Cerebellar cortex (tissue), 1 donor: ENCODE results near the gene DHRSX.
"Not testable (repeated sequence)": the region's sequence is repeated elsewhere in the genome, so short reads cannot be mapped to it uniquely, and the experiment has no call there.

Experiments
- DNase-seq: peaks from one replicate; pipeline ENCODE4 v3.0.0-alpha.2; 2015; ENCODE audit warnings: low spot score

DHRSX gene

DNA sequence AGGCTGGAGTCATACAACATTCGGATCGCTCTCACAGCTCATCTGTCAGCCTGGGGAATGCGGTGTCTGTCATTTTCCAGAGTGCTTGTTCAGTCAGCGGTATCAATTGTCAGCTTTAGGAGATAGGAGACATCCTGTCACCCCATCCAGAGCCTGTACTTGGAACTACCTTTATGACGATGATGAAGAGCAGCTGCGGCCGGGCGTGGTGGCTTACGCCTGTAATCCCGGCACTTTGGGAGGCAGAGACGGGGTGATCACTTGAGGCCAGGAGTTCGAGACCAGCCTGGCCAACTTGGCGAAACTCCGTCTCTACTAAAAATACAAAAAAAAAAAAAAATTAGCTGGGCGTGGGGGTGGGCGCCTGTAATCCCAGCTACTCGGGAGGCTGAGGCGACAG lies 289.1 kb downstream of the DHRSX start:
- DNase-seq = not testable (repeated sequence)

DNA sequence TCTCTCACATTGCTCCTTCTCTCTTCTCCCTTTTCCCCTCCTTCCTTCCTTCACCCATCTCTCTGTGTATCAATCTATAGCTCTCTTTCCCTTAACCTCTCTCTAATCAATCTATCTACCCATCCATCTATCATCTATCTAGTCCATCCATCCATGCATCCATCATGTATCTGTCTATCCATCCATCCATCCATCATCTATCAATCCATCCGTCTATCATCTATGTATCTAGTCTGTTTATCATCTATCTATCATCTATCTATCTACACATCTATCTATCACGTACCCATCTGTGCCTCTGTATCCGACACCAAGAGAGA lies 307.5 kb downstream of the DHRSX start:
- DNase-seq = no peak

DNA sequence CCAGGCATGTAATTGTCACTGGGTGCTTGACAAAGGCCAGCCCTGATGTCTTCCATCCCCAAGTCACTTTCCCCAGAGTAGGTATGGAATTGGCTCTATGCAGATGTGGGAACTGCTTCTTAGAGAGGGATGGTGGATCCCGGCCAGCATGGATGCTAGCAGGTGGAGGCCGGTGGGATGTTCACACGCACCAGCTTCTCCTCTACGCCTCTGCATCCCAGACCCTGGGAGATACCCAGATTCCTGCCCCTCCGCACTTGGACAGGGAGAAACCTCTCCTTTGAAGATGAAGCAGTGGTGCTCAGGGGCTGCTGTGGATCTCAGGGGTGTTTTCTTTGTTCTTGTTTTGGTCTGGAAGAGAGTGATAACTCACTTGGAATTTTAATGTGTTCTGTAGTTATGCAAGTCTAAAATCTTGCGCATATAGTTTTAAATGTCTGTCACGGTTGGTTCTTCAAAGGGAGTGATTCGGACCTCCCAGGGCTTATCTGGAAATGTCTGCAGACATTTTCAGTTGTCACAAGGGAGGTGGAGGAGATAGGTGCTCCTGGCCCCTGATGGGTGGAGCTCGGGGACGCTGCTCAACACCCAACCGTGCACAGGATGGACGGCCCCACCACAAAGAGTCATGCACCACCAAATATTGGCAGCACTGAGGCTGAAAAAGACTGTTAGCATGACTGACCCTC lies 308.0 kb downstream of the DHRSX start:
- DNase-seq = no peak

DNA sequence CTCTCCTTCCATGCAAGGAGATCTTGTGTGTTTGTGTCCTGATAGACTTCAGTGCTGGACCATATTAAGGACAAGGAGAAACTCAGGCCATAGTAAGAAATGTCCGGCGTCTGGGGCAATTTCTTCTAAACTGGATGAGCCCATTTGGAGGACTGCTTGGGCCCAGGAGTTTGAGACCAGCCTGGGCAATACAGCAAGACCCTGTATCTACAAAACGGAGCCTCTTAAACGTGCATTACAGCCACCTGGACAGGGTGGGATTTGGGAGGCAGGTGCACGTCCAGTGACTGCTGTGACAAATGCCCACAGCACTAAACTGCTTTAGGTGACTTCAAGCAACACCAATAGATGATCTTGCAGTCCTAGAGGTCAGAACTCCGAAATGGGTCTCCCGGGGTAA lies 311.9 kb downstream of the DHRSX start:
- no peak for DNase-seq

DNA sequence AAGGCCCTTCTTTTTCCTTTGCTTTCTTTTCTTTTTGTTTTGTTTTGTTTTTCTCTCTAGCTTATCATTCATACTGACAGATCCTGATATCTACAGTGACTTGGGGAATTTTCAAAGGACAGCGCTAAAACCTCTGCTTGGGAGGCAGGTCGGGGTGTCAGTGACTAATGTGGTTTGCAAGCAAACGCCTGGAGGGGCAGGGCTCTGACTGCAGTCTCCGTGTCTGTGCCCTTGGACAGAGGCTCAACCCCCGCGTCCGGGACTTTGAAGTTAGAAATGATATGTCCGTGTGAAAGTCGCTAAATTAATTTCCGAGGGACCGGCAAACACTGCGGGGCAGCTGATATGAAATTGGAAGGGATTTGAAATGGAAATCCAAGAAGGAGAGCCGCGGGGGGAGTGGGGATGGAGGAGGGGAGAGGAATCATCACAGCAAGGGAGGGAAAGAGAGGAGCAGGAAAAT lies 312.4 kb downstream of the DHRSX start:
- DNase-seq = no peak

DNA sequence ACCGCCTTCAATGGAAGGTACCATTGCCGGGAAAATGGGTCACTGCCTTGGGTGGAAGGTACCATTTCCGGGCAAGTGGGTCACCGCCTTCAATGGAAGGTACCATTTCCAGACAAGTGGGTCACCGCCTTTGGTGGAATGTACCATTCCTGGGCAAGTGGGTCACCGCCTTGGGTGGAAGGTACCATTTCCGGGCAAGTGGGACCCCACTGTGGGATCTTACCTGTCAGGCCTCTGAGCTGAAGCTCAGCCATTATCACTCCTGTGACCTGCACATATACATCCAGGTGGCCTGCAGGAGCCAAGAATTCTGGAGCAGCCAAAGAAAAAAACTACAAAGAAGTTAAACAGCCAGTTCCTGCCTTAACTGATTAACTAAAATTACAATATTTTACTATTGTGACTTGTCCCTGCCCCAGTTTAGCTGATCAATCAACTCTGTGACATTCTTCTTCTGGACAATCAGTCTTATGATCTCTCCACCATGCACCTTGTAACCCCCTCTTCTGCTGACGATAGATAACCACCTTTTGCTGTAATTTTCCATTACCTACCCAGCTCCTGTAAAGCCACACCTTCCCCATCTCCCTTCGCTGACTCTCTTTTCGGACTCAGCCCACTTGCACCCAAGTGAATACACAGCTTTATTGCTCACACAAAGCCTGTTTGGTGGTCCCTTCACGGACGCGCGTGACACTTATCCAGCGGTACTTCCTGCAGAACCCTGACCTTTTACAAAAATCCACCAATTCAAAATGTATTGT lies 313.2 kb downstream of the DHRSX start:
- DNase-seq = no peak

DNA sequence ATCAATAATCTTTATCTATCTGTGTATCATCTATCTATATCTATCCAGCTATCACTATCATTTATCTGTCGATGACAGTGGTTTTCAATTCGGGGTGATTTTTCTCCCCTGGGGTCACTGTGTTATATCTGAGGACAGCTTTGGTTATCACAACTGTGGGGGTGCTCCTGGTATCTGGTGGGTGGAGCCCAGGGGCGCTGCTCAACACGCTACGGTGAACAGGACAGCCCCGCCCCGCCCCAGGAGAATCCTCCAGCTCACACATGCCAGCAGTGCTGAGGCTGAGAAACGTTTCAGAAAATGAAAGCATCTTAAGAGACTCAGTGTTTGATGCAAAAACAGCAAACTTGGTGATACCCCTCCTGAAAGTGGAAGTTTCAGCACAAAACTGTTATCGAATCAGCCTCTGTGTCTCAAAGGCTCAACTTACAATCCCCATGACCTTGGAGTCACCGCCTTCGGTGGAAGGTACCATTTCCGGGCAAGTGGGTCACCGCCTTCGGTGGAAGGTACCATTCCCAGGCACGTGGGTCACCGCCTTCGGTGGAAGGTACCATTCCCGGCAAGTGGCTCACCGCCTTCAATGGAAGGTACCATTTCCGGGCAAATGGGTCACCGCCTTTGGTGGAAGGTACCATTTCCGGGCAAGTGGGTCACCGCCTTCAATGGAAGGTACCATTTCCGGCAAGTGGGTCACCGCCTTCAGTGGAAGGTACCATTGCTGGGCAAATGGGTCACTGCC lies 315.3 kb downstream of the DHRSX start:
- no peak for DNase-seq

DNA sequence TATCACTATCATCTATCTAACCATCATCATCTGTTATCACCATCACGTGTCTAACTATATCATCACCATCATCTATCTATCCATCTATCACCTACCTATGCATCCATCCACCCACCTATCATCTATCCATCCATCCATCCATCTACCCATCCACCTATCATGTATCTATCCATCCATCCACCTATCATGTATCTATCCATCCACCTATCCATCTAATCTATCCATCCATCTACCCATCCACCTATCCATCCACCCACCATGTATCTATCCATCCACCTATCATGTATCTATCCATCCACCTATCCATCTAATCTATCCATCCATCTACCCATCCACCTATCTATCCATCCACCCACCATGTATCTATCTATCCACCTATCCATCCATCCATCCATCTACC lies 316.7 kb downstream of the DHRSX start:
- DNase-seq = no peak

DNA sequence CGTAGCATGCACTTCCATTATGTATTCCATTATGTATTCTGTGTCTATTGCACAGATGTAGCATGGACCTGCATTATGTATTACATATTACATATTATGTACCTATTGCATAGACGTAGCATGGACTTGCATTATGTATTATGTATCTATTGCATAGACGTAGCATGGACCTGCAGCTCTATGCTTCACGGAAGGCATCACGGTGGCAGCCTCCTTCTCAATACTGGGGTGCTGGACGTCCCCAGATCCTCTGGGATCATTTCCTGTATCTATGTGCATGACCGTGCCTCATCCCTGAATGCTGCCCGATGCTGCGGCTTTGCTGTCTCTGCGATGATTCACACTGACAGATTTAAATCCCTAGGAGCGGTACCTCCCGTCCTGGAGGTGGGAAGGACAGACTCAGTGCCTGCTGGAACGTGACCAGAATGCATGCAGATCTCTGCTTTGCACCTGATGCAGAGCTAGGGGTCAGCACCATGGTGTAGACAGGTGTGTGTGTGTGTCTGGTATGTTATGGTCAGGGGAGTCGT lies 317.5 kb downstream of the DHRSX start:
- DNase-seq = no peak

DNA sequence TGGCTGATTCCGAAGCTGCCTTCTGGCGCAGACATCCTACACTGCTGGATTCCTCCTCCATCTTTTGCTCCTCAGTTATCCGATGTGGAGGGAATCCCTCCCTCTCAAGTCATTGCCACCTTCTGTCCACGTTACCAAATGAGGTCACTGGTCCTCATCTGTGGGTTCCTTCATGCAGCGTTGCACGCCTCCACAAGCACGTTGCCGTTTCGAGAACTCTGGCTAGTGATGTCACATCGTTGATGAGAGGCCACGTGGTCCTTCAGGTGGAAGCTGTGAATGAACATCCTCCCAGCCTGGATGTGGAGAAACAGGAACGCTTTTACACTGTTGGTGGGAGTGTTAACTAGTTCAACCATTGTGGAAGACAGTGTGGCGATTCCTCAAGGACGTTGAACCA lies 323.2 kb downstream of the DHRSX start:
- no peak for DNase-seq

DNA sequence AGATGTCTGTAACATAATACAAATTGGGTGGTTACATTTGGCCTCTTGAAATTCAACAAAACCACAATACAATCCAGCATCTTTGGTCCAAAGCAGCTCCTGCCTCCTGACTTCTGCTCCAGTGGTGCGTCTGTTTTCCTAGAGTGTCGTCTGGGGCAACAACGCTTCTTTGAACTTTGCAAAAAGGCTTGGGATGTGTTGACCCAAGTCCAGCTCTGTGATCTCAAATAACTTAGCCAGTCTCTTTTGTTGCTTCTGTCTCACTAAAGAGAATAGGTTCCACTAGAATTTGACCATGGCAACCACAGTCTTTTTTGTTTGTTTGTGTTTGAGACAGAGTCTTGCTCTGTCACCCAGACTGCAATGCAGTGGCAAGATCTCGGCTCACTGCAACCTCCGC lies 324.0 kb downstream of the DHRSX start:
- DNase-seq = no peak

DNA sequence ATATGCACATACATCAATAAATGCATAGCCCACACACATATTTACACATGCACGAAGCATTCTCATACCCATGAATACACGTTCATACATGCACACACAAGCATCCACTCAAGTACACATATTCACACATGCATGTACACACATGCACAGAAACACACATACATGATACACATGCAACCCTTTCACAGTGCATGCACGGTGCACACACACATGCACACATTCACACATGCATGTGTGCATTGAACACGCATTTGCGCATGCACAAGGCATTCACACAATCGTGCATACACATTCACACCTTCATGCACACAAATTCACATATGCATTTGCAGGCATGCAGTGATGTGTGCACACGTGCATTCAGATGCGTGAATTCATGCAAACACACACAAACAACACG lies 324.5 kb downstream of the DHRSX start:
- no peak for DNase-seq

DNA sequence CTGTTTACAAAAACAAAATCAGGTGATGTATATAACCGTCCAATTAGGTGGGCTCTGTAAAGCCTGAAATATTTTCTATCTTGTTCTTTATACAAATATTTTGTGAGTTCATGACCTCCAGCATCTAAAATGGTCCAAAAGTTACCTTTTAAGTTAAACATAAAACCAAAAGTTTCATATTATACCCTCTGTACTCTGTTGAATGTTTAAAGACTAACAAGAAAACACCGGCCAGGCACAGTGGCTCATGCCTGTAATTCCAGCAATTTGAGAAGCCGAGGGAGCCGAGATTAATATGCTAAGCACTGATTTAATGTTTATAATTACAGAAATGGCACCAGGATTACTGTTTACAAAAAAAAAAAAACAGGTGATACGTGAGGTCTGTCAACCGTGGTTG lies 328.4 kb downstream of the DHRSX start:
- no peak for DNase-seq
